MCF 10A (cell line): ENCODE data around the gene NRL. TPM values are rescaled to one million over a fixed set of nuclear protein-coding genes. Genes with fewer than 3 reads are reported as not detected.

Source experiments
- BruUV-seq: library from RNA; stranded (reverse); fragments of 400-500 nt; replicated peaks from 2 replicates; lab custom pipeline; 2021; lab: Mats Ljungman, UMichigan
- CTCF ChIA-PET: fragments of 300-600 bp; sonication (Branson Sonifier 250); formaldehyde crosslinking; extraction: SDS; loops from one replicate; lab custom pipeline; 2021; ENCODE audit warnings: antibody characterized with exemption, inconsistent platforms; lab: Yijun Ruan, JAX
- POLR2A ChIA-PET: fragments of 300-600, 350-650 bp; sonication (Branson Sonifier 250); formaldehyde crosslinking; extraction: SDS; loops from one replicate; lab custom pipeline; 2020; ENCODE audit warnings: antibody characterized with exemption, inconsistent platforms; lab: Yijun Ruan, JAX
- DNase-seq: peaks from one replicate; pipeline ENCODE4 v3.0.0-alpha.2; 2018; ENCODE audit not compliant: unreplicated experiment
- H3K27ac Mint-ChIP-seq: one replicate; pipeline ENCODE4 v1.8.0; 2022; ENCODE audit warnings: mild to moderate bottlenecking, low read depth, mixed read lengths; ENCODE audit not compliant: unreplicated experiment
- H3K27me3 Mint-ChIP-seq: one replicate; pipeline ENCODE4 v1.8.0; 2022; ENCODE audit warnings: mixed read lengths; ENCODE audit not compliant: insufficient read depth, unreplicated experiment
- H3K36me3 Mint-ChIP-seq: one replicate; pipeline ENCODE4 v1.8.0; 2022; ENCODE audit warnings: mild to moderate bottlenecking, moderate library complexity, mixed read lengths; ENCODE audit not compliant: insufficient read depth, unreplicated experiment
- H3K4me1 Mint-ChIP-seq: one replicate; pipeline ENCODE4 v1.8.0; 2022; ENCODE audit warnings: mixed read lengths; ENCODE audit not compliant: insufficient read depth, unreplicated experiment
- H3K4me3 Mint-ChIP-seq: one replicate; pipeline ENCODE4 v1.8.0; 2022; ENCODE audit warnings: mild to moderate bottlenecking, moderate library complexity, mixed read lengths; ENCODE audit not compliant: unreplicated experiment
- H3K9me3 Mint-ChIP-seq: one replicate; pipeline ENCODE4 v1.8.0; 2022; ENCODE audit warnings: mixed read lengths; ENCODE audit not compliant: unreplicated experiment
- CTCF ChIP-seq: fragments of 200-600 bp; IDR thresholded peaks from one replicate; pipeline ENCODE4 v1.8.0; 2022; ENCODE audit warnings: antibody characterized with exemption, mild to moderate bottlenecking; ENCODE audit not compliant: unreplicated experiment
- intact Hi-C: fragments of 100-400 bp; cut with micrococcal nuclease; formaldehyde crosslinking; loops from 2 replicates; pipeline ENCODE4 v1.14.1; 2022
- total RNA-seq: library from RNA; stranded (reverse); gene quantifications from 2 replicates; pipeline ENCODE4 v1.2.3, GENCODE V29; 2022

Gene NRL
- total RNA-seq, 1 experiment from 2014 or later: 2.1 TPM

- DNase-seq: no peak
- H3K4me3 Mint-ChIP-seq: peak overlapping the region; percentile 97
- H3K4me1 Mint-ChIP-seq: peaks cover 19% of the 10 kb centered on the region
- BruUV-seq: no TSS peak
- no peaks in the 10 kb centered on the region for H3K27me3 Mint-ChIP-seq
- H3K9me3 Mint-ChIP-seq: no peaks in the 10 kb centered on the region
- ChIA-PET POLR2A (interaction anchor here (0.7 to 6.4 kb wide), 7 partner anchors 13 to 557 kb away, joined by 3 to 90 read pairs (median 10); partner anchors contain the start of genes DCAF11, EMC9, NRL and RNF31), CTCF (interaction anchor here (0.6 to 11.2 kb wide), 9 partner anchors 11 to 1153 kb away, joined by 3 to 272 read pairs (median 5); partner anchors contain the start of genes DCAF11, IRF9 and NRL)
- H3K27ac Mint-ChIP-seq: peak overlapping the region; percentile 92
- peaks cover 17% of the 10 kb centered on the region for H3K36me3 Mint-ChIP-seq
- no peak for TF ChIP-seq CTCF
- intact Hi-C loops: loop anchor here (2.0 to 5.0 kb wide), 4 partner anchors 14 to 528 kb away; partner anchors contain the start of genes AP1G2, IRF9, PSME2 and RNF31
Observed at GRCh38 chr14:24094841-24095270, 19.9 kb downstream of the NRL start.

- intact Hi-C loops: loop anchor here (2.0 to 5.0 kb wide), 4 partner anchors 15 to 527 kb away; partner anchors contain the start of genes AP1G2, IRF9, PSME2 and RNF31
Observed at GRCh38 chr14:24093901-24094840, 20.6 kb downstream of the NRL start, which contains the start of gene PCK2. PCK2 (plus strand) TSS chr14:24094311; CDS start chr14:24094406, 95 bp downstream.

GRCh38 chr14:24093207-24093900, 21.4 kb downstream of the NRL start:
- Mint-ChIP-seq H3K36me3 (peaks cover 10% of the 10 kb centered on the region), H3K4me1 (peaks cover 19% of the 10 kb centered on the region), H3K4me3 (peak overlapping the region; percentile 97), H3K9me3 (no peaks in the 10 kb centered on the region), H3K27ac (peak overlapping the region; percentile 59), H3K27me3 (no peaks in the 10 kb centered on the region)
- ChIA-PET CTCF (interaction anchor here (0.6 to 11.2 kb wide), 21 partner anchors 9 to 953 kb away, joined by 3 to 272 read pairs (median 4); partner anchors contain the start of genes DCAF11, DHRS4 and EMC9), POLR2A (interaction anchor here (0.6 to 6.4 kb wide), 11 partner anchors 9 to 119 kb away, joined by 3 to 90 read pairs (median 4); partner anchors contain the start of genes DCAF11, DHRS4L2, EMC9 and NRL)
- TSS peak; percentile 86 for BruUV-seq
- intact Hi-C loops: loop anchor here (5.0 kb wide), 2 partner anchors 69 to 526 kb away; partner anchors contain the start of genes AP1G2 and IRF9
- TF ChIP-seq CTCF: no peak
- no peak for DNase-seq

More at GRCh38 chr14:24093901-24094840, 20.6 kb downstream of the NRL start, which contains the start of gene PCK2:
- H3K36me3 Mint-ChIP-seq: peaks cover 12% of the 10 kb centered on the region
- peak within 1 kb of the TSS; percentile 92 for H3K27ac Mint-ChIP-seq
- BruUV-seq: TSS peak; percentile 71
- no peaks in the 10 kb centered on the region for H3K27me3 Mint-ChIP-seq
- peaks cover 19% of the 10 kb centered on the region for H3K4me1 Mint-ChIP-seq
- DNase-seq: peak; percentile 97
- no peak for TF ChIP-seq CTCF
- ChIA-PET POLR2A (interaction anchor here (0.6 to 6.4 kb wide), 12 partner anchors 8 to 556 kb away, joined by 3 to 90 read pairs (median 4); partner anchors contain the start of genes DCAF11, DHRS4L2, EMC9 and NRL), CTCF (interaction anchor here (0.6 to 11.2 kb wide), 18 partner anchors 12 to 1152 kb away, joined by 3 to 272 read pairs (median 4); partner anchors contain the start of genes DCAF11, DHRS4, EMC9 and NRL)
- H3K4me3 Mint-ChIP-seq: peak within 1 kb of the TSS; percentile 97
- no peaks in the 10 kb centered on the region for H3K9me3 Mint-ChIP-seq
